Activated CD4-positive, alpha-beta T cell treated with anti-CD3 and anti-CD28 coated beads, Interleukin-2, amount 50 U/mL, for 4 hours (primary cell): ENCODE measurements around the gene RAB11A.

Source experiments
- DNase-seq, 2 experiments: peaks; one replicate each; pipeline ENCODE4 v3.0.0-alpha.2; 2020

RAB11A gene

GRCh38 chr15:65918357-65918920 lies 49.1 kb downstream of the RAB11A start:
- DNase-seq, result no peak

GRCh38 chr15:65918945-65919344 lies 49.7 kb downstream of the RAB11A start:
- DNase-seq, result no peak

DNA sequence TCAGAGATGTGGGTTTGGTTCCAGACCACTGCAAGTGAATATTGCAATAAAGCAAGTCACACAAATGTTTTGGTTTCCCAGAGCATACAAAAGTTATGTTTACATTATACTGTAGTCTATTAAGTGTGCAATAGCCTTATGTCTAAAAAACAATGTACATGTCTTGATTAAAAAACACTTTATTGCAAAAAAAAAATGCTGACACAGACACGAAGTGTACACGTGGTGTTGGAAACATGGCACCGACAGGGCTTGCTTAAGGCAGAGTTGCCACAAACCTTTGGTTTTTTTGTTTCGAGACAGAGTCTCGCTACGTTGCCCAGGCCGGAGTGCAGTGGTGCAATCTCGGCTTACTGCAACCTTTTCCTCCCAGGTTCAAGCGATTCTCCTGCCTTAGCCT lies 50.1 kb downstream of the RAB11A start:
- DNase-seq, result no peak

GRCh38 chr15:65920121-65920520 lies 50.8 kb downstream of the RAB11A start:
- no peak for DNase-seq

GRCh38 chr15:65920825-65921309 lies 51.6 kb downstream of the RAB11A start:
- no peak for DNase-seq

DNA sequence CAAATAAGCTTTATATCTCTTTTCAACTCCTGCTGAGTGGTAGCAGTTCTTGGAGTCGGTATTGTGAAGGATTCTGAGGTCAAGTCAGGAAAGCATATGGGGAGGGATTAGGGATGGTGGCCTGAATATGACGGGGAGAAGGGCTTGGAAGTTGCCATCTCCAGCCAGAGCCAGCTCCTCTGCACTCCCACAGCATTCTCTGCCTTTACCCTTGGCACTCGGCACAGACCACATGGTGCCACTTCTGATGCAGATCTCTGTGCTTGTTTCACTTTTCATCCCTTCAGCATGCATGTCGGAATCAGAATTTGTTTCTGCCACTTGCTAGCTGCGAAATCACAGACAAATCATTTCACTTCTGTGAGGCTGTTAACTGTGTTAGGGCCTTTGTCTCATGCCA lies 52.5 kb downstream of the RAB11A start:
- no peak for DNase-seq

GRCh38 chr15:65922621-65923020 lies 53.3 kb downstream of the RAB11A start:
- no peak for DNase-seq

DNA sequence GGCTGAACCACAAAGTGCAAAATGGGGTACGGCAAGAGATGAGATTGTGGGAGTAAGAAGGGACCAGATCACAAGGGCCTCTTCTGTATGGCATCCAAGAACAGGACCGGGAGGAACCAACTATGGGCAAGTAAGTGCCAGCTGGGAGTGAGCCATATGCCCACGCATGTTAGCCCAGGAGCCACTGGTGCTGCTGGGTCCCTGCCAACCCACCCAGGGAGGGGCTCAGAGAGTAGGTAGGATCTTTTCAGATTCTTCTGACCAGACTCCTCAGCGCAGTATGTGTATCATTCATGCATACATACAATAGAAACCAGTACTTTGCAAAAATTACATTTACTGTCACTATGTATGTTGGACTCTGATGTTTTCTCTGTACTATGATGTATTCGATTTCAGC lies 54.0 kb downstream of the RAB11A start:
- DNase-seq, result no peak

- DNase-seq, result no peak
Observed at GRCh38 chr15:65924004-65924403, 54.7 kb downstream of the RAB11A start.

DNA sequence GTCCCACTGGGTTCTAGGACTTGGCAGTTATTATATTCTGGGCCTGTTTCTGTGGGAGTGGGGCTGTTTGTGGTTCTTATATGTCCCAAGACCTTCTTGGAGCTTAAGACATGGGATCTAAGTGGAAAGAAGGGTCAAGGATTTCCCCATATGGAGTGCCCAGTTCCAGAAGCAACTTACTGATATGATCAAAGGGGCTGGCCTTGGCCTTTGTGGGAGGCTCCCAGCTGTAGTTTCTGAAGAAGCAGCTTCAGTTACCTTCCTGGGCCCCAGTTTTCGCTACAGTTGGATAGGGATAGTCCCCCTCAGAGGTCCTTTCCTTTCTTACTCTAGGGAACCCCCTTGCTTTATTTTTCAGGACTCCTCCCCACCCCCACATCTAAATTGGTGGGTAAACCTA lies 56.0 kb downstream of the RAB11A start:
- no peak for DNase-seq

- no peak for DNase-seq
Observed at GRCh38 chr15:65926459-65926858, 57.2 kb downstream of the RAB11A start.

DNA sequence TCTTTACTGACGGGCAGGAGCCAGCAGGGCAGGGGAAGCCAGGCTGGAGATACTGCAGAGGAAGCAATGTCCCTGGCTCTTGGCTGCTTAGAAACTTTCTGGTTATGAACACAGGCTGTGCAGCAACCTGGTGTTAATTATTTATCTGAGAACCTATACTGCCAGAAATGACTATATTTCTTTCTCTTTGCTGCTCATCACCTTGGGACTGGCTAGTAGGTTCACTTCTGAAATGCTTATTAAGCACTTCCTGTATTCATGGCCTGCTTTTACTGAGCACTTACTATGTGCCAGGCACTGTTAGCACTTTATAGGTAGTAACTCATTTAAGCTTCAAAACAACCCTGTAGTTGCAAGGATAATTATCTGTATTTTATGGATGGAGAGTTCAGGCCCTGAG lies 57.6 kb downstream of the RAB11A start:
- DNase-seq, result no peak

DNA sequence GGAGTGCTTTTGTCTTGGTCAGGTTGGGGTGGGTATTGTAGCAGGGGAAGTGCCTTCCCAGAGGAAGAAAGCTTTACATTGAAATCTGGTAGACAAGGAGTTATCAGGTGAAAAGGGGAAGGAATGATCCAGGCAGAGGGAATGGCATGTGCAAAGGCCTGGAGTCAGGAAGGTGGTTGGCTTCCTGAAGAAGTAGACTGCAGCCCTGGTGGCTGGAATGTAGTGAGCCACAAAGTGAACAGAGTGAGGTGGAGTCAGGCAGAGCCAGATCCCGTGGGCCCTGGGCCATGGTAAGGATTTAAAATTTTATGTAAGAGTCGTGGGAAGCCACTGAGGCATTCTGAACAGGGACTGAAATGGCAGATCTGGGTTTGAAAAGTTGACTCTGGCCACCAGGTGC lies 58.3 kb downstream of the RAB11A start:
- DNase-seq, result no peak

DNA sequence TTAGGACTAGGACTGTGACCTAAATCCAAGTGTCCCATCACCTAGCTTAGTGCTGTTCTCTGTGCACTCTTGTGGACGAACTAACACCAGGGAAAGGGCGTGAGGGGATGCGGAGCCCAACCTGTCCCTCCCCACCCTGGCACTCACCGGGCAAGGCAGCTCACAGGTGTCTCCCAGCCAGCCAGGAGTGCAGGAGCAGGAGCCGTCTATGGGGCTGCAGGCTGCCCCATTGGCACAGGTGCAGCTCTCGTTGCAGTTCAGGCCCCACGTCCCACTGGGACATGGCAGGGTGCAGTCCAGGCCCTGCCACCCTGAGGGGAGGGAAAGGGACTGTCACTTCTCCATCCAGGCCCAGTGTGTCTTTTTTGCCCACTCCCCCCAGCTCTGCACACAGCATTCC lies 60.3 kb downstream of the RAB11A start:
- no peak for DNase-seq

DNA sequence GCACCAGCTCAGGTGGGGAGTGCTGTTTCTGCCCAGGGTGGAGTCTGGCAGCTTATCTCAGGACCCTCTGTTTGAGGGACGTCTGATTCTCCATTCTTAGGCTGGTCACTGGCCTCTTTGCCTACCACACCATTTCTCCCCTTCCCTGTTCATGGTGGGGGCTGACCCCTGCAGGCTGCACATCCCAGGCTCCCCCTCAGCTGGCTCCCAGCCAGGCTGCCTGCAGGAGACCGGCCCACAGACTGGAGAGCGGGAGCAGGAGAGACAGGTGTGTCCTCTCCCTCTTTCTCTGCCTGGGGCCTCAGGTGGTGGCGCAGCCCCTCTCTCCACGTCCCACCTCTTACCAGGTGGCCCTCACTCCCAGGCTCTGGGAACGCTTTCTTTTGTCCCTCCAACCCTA lies 60.8 kb downstream of the RAB11A start:
- DNase-seq, result no peak

DNA sequence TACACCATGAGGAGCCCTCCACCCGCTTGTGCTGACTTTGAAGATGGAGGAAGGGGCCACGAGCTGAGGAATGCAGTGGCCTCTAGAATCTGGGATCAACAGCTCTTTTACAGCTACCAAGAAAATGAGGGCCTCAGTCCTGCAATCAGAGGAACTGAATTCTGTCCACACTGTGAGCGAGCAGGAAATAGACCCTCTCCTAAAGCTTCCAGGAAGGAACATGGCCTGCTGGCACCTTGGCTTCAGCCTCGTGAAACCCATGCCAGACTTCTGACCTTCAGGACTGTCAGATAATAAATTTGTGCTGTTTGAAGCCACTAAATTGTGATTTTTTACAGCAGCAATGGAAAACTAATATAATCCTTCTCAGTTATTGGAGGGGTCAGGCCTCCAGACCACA lies 61.9 kb downstream of the RAB11A start:
- no peak for DNase-seq

GRCh38 chr15:65935391-65935790 lies 66.1 kb downstream of the RAB11A start:
- DNase-seq, result no peak

DNA sequence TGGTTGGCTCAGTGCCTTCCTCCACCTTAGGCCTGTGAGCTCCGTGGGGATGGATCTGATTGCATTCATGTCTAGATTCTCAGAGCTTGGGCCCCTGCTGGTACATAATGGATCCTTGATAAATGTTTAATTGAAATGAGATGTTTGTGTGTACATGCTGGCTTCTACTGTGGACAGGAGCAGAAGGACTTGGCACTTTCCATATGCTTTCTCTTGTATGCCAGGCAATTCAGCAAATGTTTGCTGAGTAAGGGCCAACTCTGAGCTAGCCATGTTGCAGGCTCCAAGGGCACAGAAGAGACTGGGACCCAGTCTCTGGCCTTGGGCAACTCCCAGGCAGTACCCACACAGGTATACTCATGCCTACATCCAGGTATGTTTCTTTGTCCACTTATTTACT lies 67.0 kb downstream of the RAB11A start:
- DNase-seq, result no peak

- DNase-seq, result no peak
Observed at GRCh38 chr15:65937054-65937453, 67.8 kb downstream of the RAB11A start.

DNA sequence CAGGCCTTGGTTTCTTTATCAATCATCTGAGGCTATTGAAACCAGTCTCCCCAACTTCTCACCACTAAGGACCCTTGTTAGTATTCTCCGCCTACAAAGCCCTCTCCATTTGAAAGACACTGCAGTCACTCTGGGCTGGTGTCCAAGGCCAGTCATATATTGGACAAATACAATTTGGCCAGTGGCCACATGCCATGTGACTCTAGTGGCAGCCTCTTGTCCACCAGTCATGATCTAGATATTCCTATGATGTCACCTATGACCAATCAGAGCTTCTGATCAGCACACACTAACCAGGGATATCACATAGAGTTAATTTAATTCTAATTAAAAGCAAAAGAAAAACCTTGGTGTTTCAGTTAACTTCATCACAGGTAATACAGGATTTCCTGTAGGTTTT lies 68.2 kb downstream of the RAB11A start:
- DNase-seq, result no peak

- DNase-seq, result no peak
Observed at GRCh38 chr15:65938604-65939003, 69.3 kb downstream of the RAB11A start.

- no peak for DNase-seq
Observed at GRCh38 chr15:65939901-65940617, 70.8 kb downstream of the RAB11A start.

GRCh38 chr15:65940618-65940909 lies 71.3 kb downstream of the RAB11A start:
- DNase-seq, result no peak
